Heart left ventricle (tissue), 16 donors: ENCODE results near the gene REM2. TPM values are rescaled to one million over a fixed set of nuclear protein-coding genes. Genes with fewer than 3 reads are reported as not detected.

Experiments used
- ATAC-seq, 4 donors: fragments of 200-7000 bp; cut with Tn5 transposase; one replicate each; pipeline ENCODE4 v1.9.1; 2020 to 2022; ENCODE audit warnings: moderate library complexity in 4 of 4, mild to moderate bottlenecking in 3 of 4, moderate number of reproducible peaks in 1 of 4
- DNase-seq, 5 donors: peaks; one replicate each; pipeline ENCODE4 v3.0.0-alpha.2; 2020
- H3K27ac ChIP-seq, 12 donors: fragments of 200-600 bp; sonication (generic) in 4 of 12; one replicate each; pipeline versions ENCODE4 v1.5.0 to v1.8.0; 2016 to 2022; ENCODE audit warnings: mild to moderate bottlenecking in 2 of 12
- H3K27me3 ChIP-seq, 9 donors: fragments of 200-600 bp; sonication (generic) in 2 of 9; one replicate each; pipeline versions ENCODE4 v1.5.1 to v1.8.0; 2016 to 2022; ENCODE audit warnings: mild to moderate bottlenecking in 3 of 9
- H3K36me3 ChIP-seq, 9 donors: fragments of 200-600 bp; sonication (generic) in 2 of 9; one replicate each; pipeline versions ENCODE4 v1.5.0 to v1.8.0; 2018 to 2022; ENCODE audit warnings: mild to moderate bottlenecking in 2 of 9
- H3K4me1 ChIP-seq, 12 donors: fragments of 200-600 bp; sonication (generic) in 4 of 12; one replicate each; pipeline versions ENCODE4 v1.5.0 to v1.8.0; 2016 to 2022; ENCODE audit warnings: mild to moderate bottlenecking in 3 of 12
- H3K4me3 ChIP-seq, 12 donors: fragments of 200-600 bp; sonication (generic) in 4 of 12; one replicate each; pipeline versions ENCODE4 v1.5.0 to v1.8.0; 2017 to 2022; ENCODE audit warnings: mild to moderate bottlenecking in 9 of 12, moderate library complexity in 4 of 12
- H3K9me3 ChIP-seq, 12 donors: fragments of 200-600 bp; sonication (generic) in 4 of 12; one replicate each; pipeline versions ENCODE4 v1.5.0 to v1.8.0; 2016 to 2022; ENCODE audit warnings: mild to moderate bottlenecking in 1 of 12
- CTCF ChIP-seq, 12 donors: fragments of 200-600 bp; sonication (generic) in 4 of 12; IDR thresholded peaks; one replicate each; pipeline versions ENCODE4 v1.5.0 to v1.8.0; 2018 to 2022; ENCODE audit warnings: antibody characterized with exemption in 12 of 12, mild to moderate bottlenecking in 5 of 12
- POLR2A ChIP-seq, 2 donors: fragments of 450-650 bp; IDR thresholded peaks; one replicate each; pipeline ENCODE4 v1.6.1; 2017; ENCODE audit warnings: antibody characterized with exemption in 2 of 2, mild to moderate bottlenecking in 2 of 2, moderate library complexity in 2 of 2
- WGBS, 4 donors: extraction: QIAGEN DNeasy Blood & Tissue Kit in 2 of 4; methylation state at CpG; one replicate each; pipeline versions ENCODE4 v1.1.5 to v1.1.7; 2013 to 2018; 5-methylcytosine and 5-hydroxymethylcytosine counted together
- intact Hi-C, 10 donors: fragments of 100-400 bp; cut with DNase I; formaldehyde crosslinking; loops; one replicate each; pipeline versions ENCODE4 v1.11.1 to v1.14.2; 2022
- polyA plus RNA-seq, 2 donors: library from polyadenylated mRNA; stranded (reverse); fragments of 200-250 nt; gene quantifications; one replicate each; pipeline ENCODE4 v1.2.3, GENCODE V29; 2013
- total RNA-seq, 9 donors: library from RNA; depleted of rRNA in 2 of 9; stranded (reverse); fragments of >200 nt in 2 of 9; fragmentation: NEBNext Ultra II Directional in 3 of 9; extraction: Animal tissue kit (Norgen Biotek cat#: 25700) in 3 of 9; gene quantifications; one replicate each; pipeline versions ENCODE4 v1.1.0 to v1.2.4, GENCODE V29; 2016 to 2023
- donor health status: ischemic (EF 13 %, LVEDD 7.1; RV severe dilation, severe dysfunction).
- donor health status: healthy with polysubstance abuse.
- donor health status: DM: no; HTN: yes; CAD: no.
- donor health status: DM: no; HTN: no; CAD: no.
- donor health status: ischemic (EF 25% LVEDD 6.9; RV normal size, moderate dysfunction).
- donor health status: ischemic (EF 25% LVEDD 5.7; RV mildly dilated, moderate dysfunction).
- donor health status: healthy.
- donor health status: DM: yes; HTN: yes; CAD: no.
- donor health status: ischemic (EF 35%, LVEDD 5.7; RV mildly dilated, moderate dysfunction).
- donor health status: nonischemic (EF 11% LVEDD 7.7; RV severe dilation, severe dysfunction).
- donor health status: DM: yes; HTN: yes; CAD: no.
- donor health status: PGD.
- donor health status: ischemic (EF 29% LVEDD 5.4; RV normal size, mild dysfunction).
- donor health status: nonischemic (EF 23%, LVEDD 6.1; RV moderate dilation, normal function).

The REM2 gene
- total and polyA plus RNA-seq, 11 donors = 0.06 to 0.21 TPM; not detected in 9

- peak; percentile 58 to 79 (median 68) for ATAC-seq
- Histone ChIP-seq H3K4me3 (peak overlapping the region; percentile 56 to 99 (median 82)), H3K27ac (peak overlapping the region; percentile 81 to 98 (median 92)), H3K4me1 (peaks cover 0 to 37% (median 18%) of the 10 kb centered on the region in 12 donors), H3K36me3 (peaks cover 0 to 46% (median 32%) of the 10 kb centered on the region in 9 donors), H3K27me3 (no peaks in the 10 kb centered on the region), H3K9me3 (no peaks in the 10 kb centered on the region)
- WGBS, 4 donors = 1 to 4% (median 2%) methylated on average over 43 to 57 of the region's 57 CpGs
- peak; percentile 71 to 84 (median 75) for DNase-seq
- intact Hi-C loops = loop anchor here in 3 of 10 donors (2.0 to 10.0 kb wide), 2 partner anchors 16 to 78 kb away; partner anchors contain the start of gene RBM23 (in 1 of the 3)
- TF ChIP-seq CTCF (IDR thresholded peaks at IDR 0.05) (peak in 4 of 12 donors; percentile 6 to 25 (median 20)), POLR2A (IDR thresholded peaks at IDR 0.05) (no peak)
Measured at GRCh38 chr14:22837114-22837749, 45.8 kb upstream of the REM2 start.

GRCh38 chr14:22837750-22838538, 45.1 kb upstream of the REM2 start:
- TF ChIP-seq POLR2A (IDR thresholded peaks at IDR 0.05) = no peak
- TF ChIP-seq CTCF (IDR thresholded peaks at IDR 0.05) = no peak
- H3K27ac ChIP-seq = peak overlapping the region; percentile 81 to 98 (median 92)
- ATAC-seq (peak in 3 of 4 donors; percentile 38 to 53 (median 39)), DNase-seq (peak in 4 of 5 donors; percentile 44 to 70 (median 60))
- 26 to 41% (median 37%) methylated on average over 23 to 25 of the region's 25 CpGs for WGBS, 4 donors
- peaks cover 0 to 37% (median 18%) of the 10 kb centered on the region in 12 donors for H3K4me1 ChIP-seq
- peak overlapping the region; percentile 56 to 99 (median 82) for H3K4me3 ChIP-seq
- H3K9me3 ChIP-seq = no peaks in the 10 kb centered on the region
- intact Hi-C loops = loop anchor here in 3 of 10 donors (2.0 to 10.0 kb wide), 2 partner anchors 15 to 77 kb away; partner anchors contain the start of gene RBM23 (in 1 of the 3)
- peaks cover 0 to 48% (median 39%) of the 10 kb centered on the region in 9 donors for H3K36me3 ChIP-seq
- no peaks in the 10 kb centered on the region for H3K27me3 ChIP-seq

GRCh38 chr14:22838631-22839041, 44.4 kb upstream of the REM2 start:
- Histone ChIP-seq H3K27me3 (no peaks in the 10 kb centered on the region), H3K4me3 (peak overlapping the region in 10 of 12 donors; percentile 70 to 99 (median 82)), H3K4me1 (peaks cover 0 to 37% (median 18%) of the 10 kb centered on the region in 12 donors), H3K27ac (peak overlapping the region in 11 of 12 donors; percentile 81 to 98 (median 92)), H3K36me3 (peaks cover 0 to 48% (median 41%) of the 10 kb centered on the region in 9 donors), H3K9me3 (no peaks in the 10 kb centered on the region)
- DNase-seq (peak in 3 of 5 donors; percentile 43 to 72 (median 45)), ATAC-seq (peak; percentile 12 to 41 (median 20))
- TF ChIP-seq CTCF (IDR thresholded peaks at IDR 0.05) (no peak), POLR2A (IDR thresholded peaks at IDR 0.05) (no peak)
- intact Hi-C loops = loop anchor here in 1 of 10 donors (10.0 kb wide), 1 partner anchor 76 kb away; the partner anchor contains the start of gene RBM23
- WGBS, 4 donors = 44 to 71% (median 56%) methylated on average over 6 of the region's 6 CpGs
